Lower leg skin (tissue), 3 donors: ENCODE measurements around the gene SSH2.

ENCODE experiments used
- POLR2A ChIP-seq, 2 donors: fragments of 450-650 bp; IDR thresholded peaks; one replicate each; pipeline ENCODE4 v1.6.1; 2016 to 2017; ENCODE audit warnings: antibody characterized with exemption in 2 of 2, mild to moderate bottlenecking in 1 of 2, moderate library complexity in 1 of 2
- TF ChIP-seq, protein P1 (sequence below), 3 donors: fragments of 450-650 bp; IDR thresholded peaks; one replicate each; pipeline ENCODE4 v1.5.1; 2016; ENCODE audit warnings: antibody characterized with exemption in 3 of 3, mild to moderate bottlenecking in 3 of 3, moderate library complexity in 2 of 3

DNA sequence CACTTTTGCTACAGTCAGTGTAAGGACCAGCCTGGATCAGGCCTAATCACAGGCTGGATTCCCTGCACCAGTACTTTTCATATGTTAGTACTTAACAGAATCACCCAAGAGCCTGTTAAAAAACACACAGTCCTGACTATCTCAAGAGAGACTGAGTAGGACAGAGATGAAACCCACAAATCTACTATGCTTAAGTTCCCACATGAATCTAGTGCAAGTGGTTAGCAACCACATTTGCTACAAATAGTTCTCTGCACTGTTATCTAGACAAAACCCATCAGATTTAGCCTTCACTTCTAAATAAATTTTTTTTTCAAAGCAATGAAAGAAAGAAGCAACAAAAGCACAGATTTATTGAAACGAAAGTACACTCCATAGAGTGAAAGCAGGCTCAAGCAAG lies 38.9 kb downstream of the SSH2 start:
- TF ChIP-seq, protein P1, sequence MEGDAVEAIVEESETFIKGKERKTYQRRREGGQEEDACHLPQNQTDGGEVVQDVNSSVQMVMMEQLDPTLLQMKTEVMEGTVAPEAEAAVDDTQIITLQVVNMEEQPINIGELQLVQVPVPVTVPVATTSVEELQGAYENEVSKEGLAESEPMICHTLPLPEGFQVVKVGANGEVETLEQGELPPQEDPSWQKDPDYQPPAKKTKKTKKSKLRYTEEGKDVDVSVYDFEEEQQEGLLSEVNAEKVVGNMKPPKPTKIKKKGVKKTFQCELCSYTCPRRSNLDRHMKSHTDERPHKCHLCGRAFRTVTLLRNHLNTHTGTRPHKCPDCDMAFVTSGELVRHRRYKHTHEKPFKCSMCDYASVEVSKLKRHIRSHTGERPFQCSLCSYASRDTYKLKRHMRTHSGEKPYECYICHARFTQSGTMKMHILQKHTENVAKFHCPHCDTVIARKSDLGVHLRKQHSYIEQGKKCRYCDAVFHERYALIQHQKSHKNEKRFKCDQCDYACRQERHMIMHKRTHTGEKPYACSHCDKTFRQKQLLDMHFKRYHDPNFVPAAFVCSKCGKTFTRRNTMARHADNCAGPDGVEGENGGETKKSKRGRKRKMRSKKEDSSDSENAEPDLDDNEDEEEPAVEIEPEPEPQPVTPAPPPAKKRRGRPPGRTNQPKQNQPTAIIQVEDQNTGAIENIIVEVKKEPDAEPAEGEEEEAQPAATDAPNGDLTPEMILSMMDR (IDR thresholded peaks at IDR 0.05), result no peak
- TF ChIP-seq POLR2A (IDR thresholded peaks at IDR 0.05), result no peak
